Medulla oblongata (tissue), 1 donor: ENCODE measurements around the gene ZBTB25.
A peak's percentile ranks its signal among the peaks of the same experiment; 100 is the strongest.

Source experiments
- DNase-seq: peaks from one replicate; pipeline ENCODE4 v3.0.0-alpha.2; 2015; ENCODE audit errors: extremely low spot score

The ZBTB25 gene

DNA sequence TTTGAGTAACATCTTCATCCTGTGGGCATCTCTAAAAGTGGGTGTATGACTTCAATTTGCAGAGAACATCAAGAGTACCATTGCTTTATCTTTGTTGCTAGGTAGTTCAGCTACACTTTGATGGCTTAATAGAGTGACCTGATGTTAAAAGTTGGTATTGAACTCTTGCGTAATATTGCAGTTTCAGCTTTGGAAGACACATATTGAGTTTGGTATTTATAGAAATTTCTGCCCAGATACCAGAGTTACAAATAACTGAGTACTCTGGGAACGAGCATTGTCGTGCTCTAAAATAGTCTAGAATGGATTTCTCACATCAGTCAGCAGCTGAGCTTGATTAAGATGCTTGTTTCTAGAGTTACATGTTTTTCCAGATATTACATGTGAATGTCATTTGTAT is 63.1 kb downstream of the ZBTB25 start:
- no peak for DNase-seq

DNA sequence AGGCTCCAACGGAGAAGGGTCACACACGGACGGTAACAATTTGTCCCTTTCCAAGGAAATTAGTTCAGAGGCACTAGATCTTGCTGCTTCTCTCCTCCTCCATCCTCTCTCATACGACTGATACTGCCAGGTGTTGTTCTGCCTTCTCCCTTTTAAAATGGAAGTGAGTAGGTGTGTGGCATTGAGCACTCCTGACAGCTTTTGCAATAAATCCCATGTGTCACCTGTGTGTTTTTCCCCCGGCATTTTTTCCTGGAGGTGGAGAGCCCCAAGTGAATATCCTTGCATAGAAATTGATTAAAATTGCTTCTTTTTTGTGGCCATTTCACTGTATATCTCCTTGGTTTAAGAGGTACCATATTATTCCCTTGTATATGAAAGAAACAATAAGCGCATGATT is 64.5 kb downstream of the ZBTB25 start:
- DNase-seq, result no peak

DNA sequence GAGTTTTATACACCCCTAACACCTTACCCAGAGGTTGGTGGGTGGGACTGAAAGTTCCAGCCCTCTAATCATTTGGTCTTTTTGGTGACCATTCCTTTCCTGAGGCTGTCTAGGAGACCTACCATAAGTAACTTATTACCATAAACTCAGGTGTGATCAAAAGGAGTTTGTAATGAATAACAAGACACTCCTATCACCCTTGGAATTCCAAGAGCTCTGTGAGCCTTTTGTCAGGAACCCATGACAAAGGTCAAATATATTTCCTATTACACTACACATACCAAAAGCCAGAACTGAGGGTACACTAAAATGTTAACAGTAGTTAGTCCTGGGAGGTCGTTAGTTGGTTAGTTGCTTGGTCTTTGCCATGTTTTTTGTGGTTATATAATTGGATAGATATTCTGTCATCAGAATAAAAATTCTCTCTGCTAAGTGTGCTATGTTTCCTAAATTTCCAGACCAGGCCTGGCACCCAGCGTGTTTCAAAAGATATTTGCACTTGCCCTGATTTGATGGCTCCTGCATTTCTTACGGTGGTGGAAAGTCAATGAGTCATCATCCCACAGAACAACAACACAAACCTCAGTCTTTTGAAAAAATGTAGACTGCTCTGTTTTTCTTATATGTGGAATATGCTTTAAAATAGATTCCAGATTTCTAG is 65.3 kb downstream of the ZBTB25 start:
- no peak for DNase-seq

DNA sequence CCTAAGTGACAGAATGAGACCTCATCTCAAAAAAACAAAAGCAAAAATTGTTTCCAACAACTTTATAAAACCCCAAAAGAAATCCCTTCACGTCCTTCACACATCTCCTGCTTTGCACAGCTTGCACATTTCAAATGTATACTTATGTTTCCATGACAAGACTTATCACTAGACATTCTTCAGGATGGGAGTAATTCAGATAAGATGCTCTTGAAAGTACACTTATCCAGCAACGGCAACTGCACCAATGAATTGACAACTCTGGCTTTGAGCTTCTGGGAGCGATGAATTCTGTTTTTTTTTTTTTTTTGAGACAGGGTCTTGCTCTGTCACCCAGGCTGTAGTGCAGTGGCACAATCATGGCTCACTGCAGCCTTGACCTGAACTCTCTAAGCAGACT is 69.1 kb downstream of the ZBTB25 start:
- no peak for DNase-seq

DNA sequence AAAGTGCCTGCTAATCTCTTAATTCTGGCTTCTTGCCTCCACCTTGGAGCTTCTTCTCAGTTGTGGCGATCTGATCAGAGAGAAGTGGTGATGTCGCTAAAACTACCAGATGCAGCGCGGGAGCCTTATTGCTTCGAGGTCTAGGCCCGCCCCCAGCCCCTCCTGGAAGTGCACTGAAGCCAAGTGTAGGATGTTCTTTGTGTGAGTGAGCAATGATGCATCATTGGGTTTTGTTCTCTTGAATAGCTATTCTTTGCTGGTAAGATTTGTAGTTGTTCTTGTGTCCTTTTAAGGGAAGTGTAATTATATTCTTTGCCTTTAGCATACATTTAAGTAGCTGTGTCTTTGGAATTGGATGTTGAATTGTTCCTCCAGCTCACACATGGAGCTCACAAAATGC is 79.7 kb downstream of the ZBTB25 start:
- DNase-seq, result no peak

DNA sequence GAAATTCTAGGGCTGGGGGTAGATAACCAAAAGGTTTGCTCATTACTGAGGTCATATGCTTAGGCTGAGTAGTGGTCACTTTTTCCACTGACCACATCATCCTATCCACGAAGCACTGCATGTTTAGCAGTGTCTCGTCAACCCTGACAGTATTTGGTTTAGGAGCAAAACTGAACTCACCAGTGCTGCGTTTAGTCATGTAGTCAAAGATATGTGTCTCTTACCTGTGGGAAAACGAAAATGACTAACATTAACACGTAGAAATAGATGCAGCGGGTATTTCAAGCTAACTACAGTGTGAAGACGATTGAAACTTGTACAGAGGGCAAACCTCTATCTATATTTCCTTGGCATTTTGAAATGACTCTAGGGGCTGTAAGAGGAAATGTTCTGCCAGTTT is 80.9 kb downstream of the ZBTB25 start:
- no peak for DNase-seq

DNA sequence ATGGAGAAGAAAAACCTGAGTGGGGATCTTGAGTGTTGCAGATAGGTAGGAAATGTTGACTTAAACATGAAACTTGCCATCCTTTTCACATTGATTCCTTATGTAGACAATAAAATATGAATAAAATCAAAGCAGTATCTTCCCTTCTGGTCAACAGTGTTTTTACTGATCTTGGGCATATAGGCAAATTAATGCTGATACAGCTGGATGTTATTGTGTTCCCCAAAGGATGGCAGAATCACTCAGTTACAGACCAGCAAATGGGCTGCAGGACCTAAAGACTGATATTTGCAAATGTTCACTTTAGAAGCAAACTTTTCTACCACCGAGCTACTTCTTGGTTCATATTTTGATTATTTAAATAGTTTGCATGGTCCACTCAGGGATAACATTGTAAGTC is 81.6 kb downstream of the ZBTB25 start:
- no peak for DNase-seq

DNA sequence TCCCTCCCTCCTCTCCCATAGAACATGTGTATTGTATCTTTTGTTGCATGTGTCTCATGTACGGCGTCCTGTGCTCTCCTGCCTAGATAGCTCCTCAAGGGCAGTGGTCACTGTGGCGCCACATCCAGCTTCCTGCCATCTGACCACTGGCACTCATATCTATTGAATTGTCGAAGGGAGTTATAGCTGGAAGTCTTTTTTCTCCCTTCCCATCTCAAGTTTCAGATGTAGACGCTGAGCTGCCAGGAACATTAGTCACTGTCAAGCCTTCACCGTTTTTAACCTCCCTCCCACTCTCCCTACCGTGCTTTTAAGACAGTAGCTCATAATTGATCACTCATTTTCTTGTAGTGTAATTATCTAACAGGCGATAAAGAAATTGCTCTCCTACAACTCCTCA is 82.5 kb downstream of the ZBTB25 start:
- no peak for DNase-seq

DNA sequence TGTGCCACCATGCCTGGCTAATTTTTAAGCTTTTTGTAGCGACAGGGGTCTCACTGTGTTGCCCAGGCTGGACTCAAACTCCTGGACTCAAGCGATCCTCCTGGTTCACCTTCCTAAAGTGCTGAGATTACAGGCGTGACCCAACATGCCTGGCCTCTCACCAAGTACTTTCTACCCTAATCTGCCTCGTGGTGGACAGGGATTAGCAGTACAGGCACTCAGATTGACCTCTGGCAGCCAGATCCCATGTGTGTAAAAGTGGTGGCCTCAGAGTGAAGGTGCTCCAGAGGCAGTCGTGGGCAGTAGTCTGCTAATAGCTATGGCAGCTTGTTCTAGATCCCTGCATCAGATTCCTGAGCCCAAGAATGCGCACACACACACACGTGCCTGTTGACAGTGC is 84.6 kb downstream of the ZBTB25 start:
- DNase-seq, result no peak

DNA sequence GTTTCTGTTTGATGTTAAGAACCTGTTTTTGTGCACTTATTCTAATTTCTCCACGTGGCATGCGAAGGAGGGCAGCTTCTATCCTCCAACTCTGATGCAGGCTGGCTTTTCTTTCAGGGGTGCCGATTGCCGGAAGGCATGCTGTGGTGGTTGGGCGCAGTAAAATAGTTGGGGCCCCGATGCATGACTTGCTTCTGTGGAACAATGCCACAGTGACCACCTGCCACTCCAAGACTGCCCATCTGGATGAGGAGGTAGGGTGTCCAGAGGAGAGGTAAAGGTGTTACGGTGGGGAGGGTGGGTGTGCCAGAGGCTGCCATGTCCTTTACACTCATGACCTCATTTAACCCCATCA is 85.9 kb downstream of the ZBTB25 start:
- DNase-seq, result no peak

DNA sequence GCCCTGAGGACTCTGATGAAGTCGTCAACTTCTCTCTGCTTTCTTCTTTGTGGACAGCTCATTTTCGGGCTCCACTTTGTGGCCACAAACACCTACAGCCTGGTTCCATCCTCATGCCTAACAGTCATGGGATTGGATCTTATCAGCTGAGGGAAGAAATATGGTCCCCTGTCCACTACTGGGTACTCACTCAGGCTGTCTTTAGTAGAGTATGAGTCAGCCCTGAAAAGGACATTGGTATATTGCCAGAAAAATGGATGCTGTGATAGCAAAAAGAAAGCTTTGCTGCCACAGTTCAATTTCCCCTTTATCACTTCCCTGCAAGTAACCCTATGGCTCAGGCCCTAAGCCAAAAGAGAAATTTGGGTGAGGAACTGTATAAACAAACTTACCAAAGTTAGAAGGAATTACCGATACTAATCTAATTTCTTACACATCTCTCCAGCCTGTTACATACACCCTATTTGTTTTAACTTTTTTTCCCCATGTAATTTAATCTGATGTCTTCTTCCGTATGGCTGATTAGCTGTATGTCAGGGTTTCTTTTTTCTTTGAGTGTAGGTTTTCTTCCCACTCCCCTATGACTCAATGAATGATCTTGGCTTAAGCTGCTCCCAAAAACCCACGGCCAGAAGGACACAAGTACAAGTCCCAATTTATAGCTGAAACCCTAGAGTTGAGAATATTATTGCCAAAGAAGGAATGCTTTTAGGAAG is 86.4 kb downstream of the ZBTB25 start:
- no peak for DNase-seq

DNA sequence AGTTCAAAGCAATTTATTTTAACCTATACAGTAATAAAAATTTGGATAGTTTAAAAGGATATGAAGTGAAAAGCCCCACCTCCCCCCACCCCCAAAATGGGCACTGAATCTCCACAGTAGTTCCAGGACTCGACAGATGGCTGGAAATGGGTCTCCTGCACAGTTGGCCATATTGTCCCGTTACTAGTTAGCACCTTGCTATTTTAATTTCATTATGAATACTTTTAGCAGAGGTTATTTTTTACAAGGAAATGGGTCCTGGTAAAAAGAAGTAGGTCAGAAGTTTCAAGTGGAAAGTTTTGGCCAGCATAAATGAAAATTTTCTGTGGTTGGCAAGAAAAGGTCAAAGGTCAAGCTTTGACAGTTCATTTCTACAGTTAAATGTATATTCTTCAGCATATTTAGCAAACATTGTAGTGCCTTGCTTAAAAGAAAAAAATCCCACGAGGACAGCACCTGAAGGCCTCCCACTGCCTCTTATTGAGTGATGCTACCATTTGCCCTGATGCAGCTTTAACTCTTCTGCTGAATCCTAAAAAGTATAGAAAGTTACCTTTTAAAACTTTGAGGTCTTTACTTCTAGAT is 87.2 kb downstream of the ZBTB25 start:
- no peak for DNase-seq

DNA sequence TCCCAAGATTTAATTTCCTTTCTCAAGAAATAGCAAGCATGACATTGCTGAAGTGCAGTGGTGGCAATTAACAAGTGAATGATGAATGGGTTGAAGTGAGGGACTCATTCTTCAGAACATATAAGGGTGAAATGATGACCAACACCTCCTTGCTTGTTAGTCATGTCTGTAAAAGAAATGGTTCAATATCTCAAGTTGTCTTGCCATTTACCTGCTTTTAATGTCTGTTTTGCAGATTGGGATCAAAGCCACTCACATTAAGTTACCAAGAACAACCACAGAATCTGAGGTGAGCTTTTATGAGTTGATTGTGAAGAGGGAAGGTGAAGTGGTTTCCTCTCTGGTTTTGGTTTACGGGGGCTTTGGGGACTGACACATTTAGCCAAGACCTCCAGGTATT is 91.4 kb downstream of the ZBTB25 start:
- no peak for DNase-seq

DNA sequence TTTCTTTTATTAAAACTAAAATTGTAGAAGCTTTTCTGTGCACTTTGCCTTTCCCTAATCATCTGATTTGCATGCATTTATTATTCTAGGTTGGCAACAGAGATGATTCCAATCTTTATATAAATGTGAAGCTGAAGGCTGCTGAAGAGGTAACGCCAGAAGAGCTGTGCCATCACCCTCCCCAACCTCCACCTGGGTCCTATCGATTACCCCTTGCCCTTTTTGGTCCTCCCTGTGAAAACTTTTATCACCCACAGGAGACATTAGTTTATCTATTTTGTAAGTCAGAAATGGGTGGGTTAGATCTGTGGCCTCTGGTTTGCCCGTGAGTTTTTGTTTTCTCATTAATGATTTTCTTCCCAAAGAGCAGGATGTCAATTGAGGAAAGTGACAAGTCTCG is 92.6 kb downstream of the ZBTB25 start:
- DNase-seq, result no peak

DNA sequence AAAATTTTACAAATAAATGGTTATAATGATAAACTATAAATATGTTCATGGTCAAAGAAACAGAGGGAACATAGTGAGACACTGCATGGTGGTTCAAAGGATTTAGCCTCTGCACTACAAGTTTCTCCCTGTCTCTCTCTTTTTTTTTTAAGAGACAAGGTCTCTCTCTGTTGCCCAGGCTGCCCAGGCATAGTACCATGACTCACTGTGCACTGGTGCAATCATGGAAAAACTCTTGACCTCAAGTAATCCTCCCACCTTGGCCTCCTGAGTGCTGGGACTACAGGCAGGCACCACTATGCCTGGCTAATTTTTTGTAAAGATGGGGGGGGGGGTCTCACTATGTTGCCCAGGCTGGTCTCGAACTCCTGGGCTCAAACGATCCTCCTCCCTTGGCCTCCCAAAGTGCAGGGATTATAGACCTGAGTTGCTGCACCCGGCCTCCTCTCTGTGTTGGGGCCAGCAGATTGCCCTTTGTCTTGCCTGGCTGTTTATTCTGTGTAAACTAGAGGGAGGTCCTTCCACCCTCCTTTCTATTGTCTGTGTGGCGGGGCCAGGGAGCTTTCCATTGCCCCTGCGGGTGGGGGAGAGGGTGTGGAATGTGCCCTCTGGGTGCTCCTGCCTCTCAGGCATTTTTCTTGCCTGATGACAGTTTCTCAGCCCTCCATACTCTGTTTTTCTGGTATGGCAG is 93.4 kb downstream of the ZBTB25 start:
- DNase-seq, result no peak

DNA sequence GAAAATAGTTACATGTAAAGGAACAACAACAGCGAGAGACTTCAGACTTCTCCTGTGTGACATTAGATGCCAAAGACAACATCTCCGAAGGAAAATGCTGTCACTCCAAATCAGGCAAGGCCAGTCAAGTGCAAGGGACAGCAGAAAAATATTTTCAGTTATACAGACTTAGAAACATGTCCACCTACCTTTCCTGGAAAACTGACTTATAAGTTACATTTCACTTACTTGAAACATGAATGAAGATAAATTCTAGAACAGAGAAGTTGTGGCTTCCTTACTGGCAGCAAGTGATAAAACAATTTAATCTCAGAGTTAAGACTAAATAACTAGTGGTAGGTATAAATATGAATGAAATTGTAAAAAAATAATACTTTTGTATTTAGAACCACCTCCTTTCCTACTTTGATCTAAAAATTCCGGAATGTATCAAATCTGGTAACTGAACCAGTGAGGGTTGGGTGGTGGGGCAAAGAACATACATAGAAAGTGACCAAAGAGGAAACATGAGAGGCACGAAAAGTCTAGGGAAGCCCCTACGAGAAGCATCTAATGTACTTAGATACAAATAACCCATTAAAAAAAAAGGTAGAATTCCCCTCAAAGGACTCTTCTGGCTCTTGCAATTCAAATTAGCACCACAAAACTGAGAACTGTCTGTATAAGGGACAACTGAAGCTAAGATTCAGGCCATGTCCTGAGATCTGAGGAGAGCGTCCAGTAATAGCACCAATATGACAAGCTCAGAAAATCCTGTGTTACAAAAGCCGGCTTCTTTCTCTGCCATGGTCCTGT is 94.3 kb downstream of the ZBTB25 start:
- no peak for DNase-seq

DNA sequence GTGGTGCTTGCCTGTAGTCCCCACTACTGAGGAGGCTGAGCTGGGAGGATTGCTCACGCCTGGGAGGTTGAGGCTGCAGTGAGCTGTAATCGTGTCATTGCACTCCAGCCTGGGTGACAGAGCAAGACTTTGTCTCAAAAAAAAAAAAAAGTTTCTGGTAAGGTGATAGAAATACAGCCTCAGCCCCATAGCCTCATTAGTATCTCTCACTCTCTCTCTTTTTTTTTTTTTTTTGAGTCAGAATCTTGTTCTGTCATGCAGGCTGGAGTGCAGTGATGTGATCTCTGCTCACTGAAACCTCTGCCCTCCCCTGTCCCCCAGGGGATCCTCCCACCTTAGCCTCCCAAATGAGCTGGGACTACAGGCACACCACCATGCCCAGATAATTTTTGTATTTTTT is 96.3 kb downstream of the ZBTB25 start:
- DNase-seq, result no peak

DNA sequence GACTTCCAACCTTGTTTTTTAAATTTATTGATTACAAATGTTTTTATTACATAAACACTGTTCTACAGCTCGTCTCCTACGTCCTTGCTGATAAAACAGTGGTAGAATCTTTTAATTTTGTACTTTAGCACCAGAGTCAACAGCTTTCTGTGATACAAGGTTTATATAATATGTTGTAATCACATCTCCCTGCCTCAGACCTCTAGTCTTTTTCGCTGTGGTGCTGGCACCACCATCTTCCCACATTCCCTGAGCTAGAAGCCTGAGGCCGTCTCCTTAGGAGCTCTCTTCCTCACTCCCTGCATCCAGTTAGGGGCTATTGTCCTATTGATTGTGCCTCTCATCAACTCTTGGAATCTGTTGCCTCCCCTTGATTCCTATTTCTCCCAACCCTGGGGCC is 98.3 kb downstream of the ZBTB25 start:
- no peak for DNase-seq

DNA sequence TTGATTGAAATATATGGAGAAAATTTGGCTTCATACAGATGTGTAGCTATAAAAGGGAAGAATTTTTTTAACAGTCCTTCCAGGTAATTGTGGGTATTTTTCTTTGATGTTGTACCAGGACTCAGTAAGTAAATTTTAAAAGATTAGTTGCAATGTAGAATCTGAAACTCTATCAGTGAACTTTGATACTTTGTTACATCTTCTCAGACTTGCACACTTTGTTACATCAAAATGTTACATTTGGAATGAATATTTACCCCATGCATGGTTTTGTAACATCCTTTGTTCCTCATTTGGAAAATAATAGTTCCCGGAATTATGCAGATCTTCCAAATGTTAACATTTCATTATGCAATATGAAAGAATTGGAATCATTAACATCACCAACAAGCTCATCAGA is 101.7 kb downstream of the ZBTB25 start:
- no peak for DNase-seq

DNA sequence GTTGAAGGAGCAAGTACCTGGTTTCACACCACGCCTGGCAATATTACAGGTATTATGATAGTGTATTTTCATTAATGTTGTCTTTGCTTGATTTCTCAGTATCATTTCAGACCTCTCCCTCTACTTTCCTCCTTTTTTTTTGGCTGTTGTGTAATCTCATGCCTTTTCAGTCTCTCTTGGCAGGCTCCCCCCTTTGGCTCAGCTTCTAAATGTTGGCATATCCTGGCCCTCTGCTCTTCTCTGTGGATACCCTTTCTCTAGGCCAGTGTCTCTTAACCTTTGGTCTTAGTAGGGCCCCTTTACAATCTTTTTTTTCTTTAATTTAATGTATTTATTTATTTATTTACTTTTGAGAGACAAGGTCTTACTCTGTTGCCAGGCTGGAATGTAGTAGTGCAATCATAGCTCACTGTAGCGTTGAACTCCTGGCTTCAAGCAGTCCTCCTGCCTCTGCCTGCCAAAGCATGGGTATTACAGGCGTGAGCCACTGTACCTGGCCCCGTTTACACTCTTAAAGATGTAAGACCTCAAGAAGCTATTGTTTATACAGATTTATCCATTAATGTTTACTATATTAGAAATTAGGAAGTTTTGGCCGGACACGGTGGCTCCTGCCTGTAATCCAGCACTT is 102.7 kb downstream of the ZBTB25 start:
- DNase-seq, result peak; percentile 62
